HG03095 (cell line): ENCODE measurements around the gene ADAMTSL1.

Experiments
- ATAC-seq: cut with Tn5 transposase; IDR thresholded peaks from one replicate; pipeline ENCODE4 v1.9.1; 2021; ENCODE audit warnings: moderate library complexity; ENCODE audit not compliant: unreplicated experiment

ADAMTSL1 gene

DNA sequence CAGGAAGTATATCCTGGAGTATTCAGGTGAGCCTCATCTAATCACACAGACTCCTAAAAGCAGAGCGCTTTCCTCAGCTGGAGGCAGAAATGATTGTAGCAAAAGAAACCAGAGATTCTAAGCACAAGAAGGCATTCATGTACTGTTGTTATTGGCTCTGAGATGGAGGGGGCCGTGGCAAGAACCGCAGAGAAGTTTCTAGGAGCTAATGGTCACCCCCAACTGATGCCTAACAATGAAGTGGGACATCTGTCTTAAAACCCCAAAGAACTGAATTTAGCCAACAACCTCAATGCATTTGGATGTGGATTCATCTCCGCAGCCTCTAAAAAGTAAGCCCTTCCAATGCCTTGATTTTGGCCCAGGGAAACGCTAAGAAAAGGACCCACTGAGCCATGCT, 76.3 kb downstream of the ADAMTSL1 start:
- no peak for ATAC-seq

GRCh38 chr9:18554244-18554643, 80.3 kb downstream of the ADAMTSL1 start:
- ATAC-seq: no peak

DNA sequence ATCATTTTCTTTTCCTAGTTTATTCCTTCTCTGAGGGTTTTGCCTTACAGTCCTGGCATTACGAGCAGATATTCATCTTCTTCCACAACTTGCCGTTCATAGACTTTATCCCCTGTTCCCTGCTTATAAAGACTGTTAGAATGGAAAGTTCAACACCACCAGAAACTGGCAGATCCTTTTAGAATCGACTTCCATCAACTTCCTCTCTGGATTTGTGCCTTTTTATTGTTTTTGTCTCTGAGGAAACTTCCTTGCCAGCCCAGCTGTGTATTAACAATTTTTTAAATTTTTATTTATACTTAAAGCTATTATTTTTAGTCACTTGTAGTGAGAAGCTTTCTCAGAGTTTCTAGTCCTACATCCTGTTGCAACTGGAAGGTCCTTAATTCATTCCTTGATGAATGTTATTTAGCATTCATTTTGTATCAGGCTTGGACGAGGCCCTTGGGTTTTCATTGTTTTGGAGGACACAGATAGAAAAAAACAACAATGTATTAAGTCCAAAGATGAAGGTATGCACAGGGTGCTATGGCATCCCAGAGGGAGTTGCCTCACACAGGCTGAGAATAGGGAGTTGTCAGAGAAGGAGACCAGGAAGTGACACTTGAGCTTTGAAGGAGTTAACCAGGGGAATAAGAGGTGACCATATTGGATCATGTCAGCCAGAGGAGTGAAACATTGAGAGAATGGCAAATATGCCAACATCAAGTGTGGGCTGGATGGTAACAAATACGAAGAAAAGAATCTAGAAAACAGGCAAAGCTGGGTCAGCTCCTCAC, 81.3 kb downstream of the ADAMTSL1 start:
- ATAC-seq: no peak

GRCh38 chr9:18564018-18564880, 90.3 kb downstream of the ADAMTSL1 start:
- ATAC-seq: no peak

DNA sequence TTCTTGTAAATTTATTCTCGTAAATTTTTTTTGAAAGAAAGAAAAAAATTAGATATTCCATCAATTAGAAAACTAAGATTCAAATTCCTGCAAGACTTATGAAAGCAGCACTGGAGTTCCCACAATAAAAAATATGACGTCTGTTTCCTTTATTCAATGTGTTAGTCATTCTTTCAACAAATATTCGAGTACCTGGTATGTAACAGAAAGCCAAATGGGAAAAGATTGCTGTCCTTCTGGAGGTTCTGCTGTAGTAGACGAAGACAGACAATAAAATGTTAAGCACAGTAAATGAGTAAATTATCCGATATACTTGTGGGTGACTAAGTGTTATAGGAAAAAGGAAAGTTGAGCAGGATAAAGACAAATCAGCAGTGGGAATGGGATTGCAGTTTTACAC, 92.2 kb downstream of the ADAMTSL1 start:
- no peak for ATAC-seq

DNA sequence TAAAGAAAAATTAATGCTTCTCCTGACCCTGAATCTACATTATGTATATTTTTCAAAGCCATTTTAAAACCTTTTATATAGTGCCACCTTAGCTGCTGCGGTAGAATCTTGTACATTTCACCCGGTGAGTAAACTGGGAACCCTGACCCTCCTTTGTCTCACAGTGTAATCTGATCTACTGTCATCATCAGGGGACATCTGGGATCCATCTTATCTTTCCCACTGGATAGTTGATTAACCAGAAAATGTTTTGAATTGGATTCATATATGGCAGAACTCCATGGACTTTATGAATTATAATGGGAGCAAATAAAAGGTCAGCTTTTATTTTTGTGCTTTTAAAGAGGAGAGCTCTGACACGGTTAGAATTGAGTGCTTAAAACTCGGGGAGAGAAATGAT, 95.0 kb downstream of the ADAMTSL1 start:
- ATAC-seq: no peak

- ATAC-seq: no peak
Observed at GRCh38 chr9:18569941-18570630, 96.1 kb downstream of the ADAMTSL1 start.

DNA sequence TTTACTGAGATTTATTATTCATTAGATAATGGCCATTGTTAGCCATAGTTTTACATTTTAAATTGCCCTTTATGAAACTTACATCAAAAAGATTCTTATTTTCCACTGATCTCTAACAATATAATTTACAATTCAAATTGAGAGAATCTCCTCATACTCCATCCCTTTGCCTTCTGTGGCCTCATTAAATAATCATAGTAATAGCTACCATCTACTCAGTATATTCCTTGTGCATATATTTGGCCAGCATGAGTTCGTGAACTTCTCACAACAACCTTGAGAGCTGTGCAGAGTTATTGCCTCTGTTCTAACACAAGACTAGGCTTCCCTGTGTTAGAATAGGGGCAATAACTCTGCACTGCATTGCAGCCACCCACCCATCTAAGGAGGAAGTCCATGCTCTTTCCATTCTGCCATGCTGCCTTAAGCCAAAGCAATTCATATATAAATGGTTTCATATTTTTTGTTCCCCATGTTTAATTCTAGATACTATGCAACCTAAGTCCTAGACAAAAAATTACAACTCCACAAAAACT, 99.1 kb downstream of the ADAMTSL1 start:
- no peak for ATAC-seq

DNA sequence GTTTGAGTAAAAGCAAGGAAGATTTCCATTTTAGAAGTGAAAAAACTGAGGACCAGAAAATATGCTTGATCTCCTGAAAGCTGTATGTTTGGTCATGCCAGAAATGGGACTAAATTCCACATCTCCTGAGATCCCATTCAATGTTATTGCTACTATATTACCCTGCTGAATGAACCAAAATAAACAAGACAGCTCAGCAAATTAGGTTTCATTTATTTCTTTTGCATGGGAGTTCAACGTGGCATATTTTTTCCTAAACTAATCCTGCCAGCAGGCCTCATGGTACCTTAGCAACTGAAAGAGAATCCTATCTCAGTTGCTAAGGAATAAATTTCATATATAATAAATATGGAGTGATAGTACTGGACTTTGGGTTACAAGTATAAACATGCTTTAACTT, 101.7 kb downstream of the ADAMTSL1 start:
- ATAC-seq: no peak

- ATAC-seq: no peak
Observed at GRCh38 chr9:18579536-18579935, 105.6 kb downstream of the ADAMTSL1 start.

GRCh38 chr9:18580151-18580550, 106.2 kb downstream of the ADAMTSL1 start:
- no peak for ATAC-seq

DNA sequence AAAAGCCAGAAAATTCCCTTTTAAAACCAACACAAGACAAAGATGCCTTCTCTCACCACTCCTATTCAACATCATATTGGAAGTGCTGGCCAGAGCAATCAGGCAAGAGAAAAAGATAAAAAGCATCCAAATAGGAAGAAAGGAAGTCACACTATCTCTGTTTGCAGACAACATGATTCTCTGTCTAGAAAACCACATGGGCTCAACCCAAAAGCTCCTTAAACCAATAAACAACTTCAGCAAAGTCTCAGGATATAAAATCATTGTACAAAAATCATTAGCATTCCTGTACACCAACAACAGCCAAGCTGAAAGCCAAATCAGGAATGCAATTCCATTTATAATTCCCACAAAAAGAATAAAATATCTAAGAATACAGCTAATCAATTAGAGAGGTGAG, 112.0 kb downstream of the ADAMTSL1 start:
- no peak for ATAC-seq

DNA sequence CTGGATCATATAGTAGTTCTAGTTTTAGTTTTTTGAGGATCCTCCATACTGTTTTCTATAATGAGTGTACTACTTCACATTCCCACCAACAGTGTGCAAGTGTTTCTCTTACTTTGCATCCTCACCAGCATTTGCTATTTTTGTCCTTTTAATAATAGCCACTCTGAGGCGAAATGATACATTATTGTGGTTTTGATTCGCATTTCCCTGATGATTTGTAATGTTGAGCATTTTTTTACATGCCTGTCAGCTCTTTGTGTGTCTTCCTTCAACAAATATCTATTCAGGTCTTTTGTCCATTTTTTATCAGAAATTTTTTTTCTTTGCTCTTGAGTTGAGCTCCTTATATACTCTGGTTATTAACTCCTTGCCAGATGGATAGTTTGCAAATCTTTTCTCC, 114.0 kb downstream of the ADAMTSL1 start:
- no peak for ATAC-seq

- ATAC-seq: no peak
Observed at GRCh38 chr9:18591261-18591660, 117.3 kb downstream of the ADAMTSL1 start.

DNA sequence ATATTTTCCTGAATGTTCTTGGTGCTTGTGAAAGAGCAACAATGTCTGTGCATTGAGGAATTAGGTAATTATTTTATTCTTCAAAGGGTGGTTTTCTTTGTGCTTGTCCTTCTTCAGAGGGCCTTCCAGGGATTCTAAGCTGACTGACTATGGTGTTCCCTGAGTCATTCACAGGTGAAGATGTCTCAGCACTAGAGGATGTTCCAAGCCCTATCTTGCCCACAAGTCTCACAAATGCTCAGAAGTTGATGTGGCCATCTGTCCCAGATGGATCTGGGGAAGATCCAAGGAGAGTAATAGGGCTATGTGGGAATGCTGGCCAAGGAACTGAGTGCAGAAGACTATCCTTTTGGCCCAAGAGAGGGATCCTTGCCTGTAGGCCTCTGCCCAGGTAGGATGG, 120.9 kb downstream of the ADAMTSL1 start:
- no peak for ATAC-seq

GRCh38 chr9:18595597-18595996, 121.6 kb downstream of the ADAMTSL1 start:
- no peak for ATAC-seq

- ATAC-seq: no peak
Observed at GRCh38 chr9:18596920-18597319, 123.0 kb downstream of the ADAMTSL1 start.

DNA sequence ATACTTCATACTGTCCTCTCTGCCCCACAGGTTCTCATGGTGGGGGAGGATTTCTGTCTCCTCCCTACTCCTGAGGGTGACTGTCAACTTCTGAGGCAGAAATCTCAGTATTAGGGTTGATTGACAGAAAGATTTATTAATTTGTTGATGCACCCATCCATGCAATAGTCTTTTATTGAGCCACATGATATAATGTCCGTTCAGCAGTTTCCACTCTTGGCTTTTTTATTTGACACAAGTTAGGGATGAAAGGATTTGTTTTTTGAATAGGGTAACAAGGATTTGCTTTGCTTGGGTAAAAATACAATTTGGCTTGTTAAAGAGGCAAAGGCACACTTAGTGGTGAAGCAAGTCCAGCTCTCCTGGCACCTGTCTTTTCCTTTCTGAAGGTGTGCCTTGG, 125.0 kb downstream of the ADAMTSL1 start:
- no peak for ATAC-seq

DNA sequence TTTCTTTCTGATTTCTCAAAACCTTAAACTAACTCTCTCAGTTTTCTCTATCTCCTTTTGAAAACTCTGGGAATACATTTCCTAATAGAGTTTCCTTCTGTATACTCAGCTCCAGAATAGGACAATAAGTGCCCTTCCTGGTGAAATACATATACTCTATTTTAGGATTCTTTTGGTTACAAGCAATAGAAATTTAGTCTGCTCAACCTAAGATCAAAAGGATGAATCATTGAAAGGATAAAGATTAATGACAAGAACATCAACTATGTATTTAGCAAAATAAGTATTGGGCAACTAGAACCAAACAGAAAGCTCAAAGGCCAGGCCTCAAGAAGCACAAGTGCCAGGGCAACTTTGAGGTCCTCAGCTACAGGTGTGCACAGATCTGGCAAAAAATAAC, 127.1 kb downstream of the ADAMTSL1 start:
- ATAC-seq: no peak

DNA sequence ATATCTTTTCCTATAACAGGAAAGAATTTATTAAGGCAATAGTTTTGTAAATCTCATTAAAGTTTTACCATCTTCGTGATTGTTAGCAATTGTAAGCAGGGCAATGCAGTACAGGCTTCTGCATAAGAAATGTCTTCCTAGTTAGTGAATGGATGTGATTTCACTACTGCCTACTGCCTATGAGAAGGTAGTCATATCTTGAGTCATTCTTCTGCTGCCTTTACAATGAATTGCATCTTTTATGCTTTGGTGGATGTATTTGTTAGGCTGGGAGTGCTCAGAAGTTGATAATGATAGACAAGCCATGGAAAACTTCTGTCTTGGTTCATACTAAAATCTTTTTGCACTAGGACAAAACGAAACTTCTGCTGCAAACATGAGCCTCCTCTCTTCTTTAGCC, 128.0 kb downstream of the ADAMTSL1 start:
- ATAC-seq: no peak
